CD14-positive monocyte (primary cell): ENCODE measurements around the gene GSTM4. TPM values are rescaled to one million over a fixed set of nuclear protein-coding genes. Genes with fewer than 3 reads are reported as not detected.

Experiments
- DNase-seq, 3 donors: peaks; one replicate each; pipeline ENCODE4 v3.0.0-alpha.2; 2011 to 2022
- H2AFZ ChIP-seq: 2 replicates; pipeline ENCODE4 v1.6.0; 2012; ENCODE audit warnings: mild to moderate bottlenecking, low read depth, low read length, inconsistent platforms; ENCODE audit not compliant: insufficient read depth, poor library complexity, severe bottlenecking
- H3K27ac ChIP-seq, 2 donors: 1 replicate in 1 of 2; 2 replicates in 1 of 2; pipeline ENCODE4 v1.5.1; 2012 to 2013; ENCODE audit warnings: low read length in 2 of 2, control low read depth in 1 of 2, inconsistent platforms in 1 of 2, low read depth in 1 of 2, mild to moderate bottlenecking in 1 of 2
- H3K27me3 ChIP-seq, 2 donors: one replicate each; pipeline versions ENCODE4 v1.6.0 to v1.6.1; 2011 to 2013; ENCODE audit warnings: low read length in 2 of 2; ENCODE audit not compliant: control insufficient read depth in 2 of 2, insufficient read depth in 2 of 2
- H3K36me3 ChIP-seq, 2 donors: replicated peaks in 1 of 2; 1 replicate in 1 of 2; 2 replicates in 1 of 2; pipeline versions ENCODE4 v1.5.1 to v1.6.1; 2012 to 2013; ENCODE audit warnings: low read length in 2 of 2, control low read depth in 1 of 2, inconsistent platforms in 1 of 2, mild to moderate bottlenecking in 1 of 2; ENCODE audit not compliant: insufficient read depth in 2 of 2, control insufficient read depth in 1 of 2
- H3K4me1 ChIP-seq, 2 donors: 1 replicate in 1 of 2; 2 replicates in 1 of 2; pipeline versions ENCODE4 v1.5.1 to v1.6.1; 2012 to 2013; ENCODE audit warnings: low read length in 2 of 2, control low read depth in 1 of 2, inconsistent platforms in 1 of 2, mild to moderate bottlenecking in 1 of 2, moderate library complexity in 1 of 2; ENCODE audit not compliant: insufficient read depth in 2 of 2, control insufficient read depth in 1 of 2
- H3K4me2 ChIP-seq: replicated peaks from 2 replicates; pipeline ENCODE3; 2012; ENCODE audit warnings: low read length, moderate library complexity, mild to moderate bottlenecking; ENCODE audit not compliant: poor library complexity, severe bottlenecking; ENCODE audit errors: extremely low read depth
- H3K4me3 ChIP-seq, 3 experiments: fragments of 200-600 bp in 1 of 3; sonication (generic) in 1 of 3; replicated peaks in 1 of 3; 1 replicate in 2 of 3; 2 replicates in 1 of 3; pipeline ENCODE4 v1.5.1; 2011 to 2013; ENCODE audit warnings: low read length in 3 of 3, mild to moderate bottlenecking in 3 of 3, control low read depth in 2 of 3, low read depth in 2 of 3, inconsistent platforms in 1 of 3, moderate library complexity in 1 of 3
- H3K79me2 ChIP-seq: 2 replicates; pipeline ENCODE4 v1.6.0; 2012; ENCODE audit warnings: mild to moderate bottlenecking, control low read depth, inconsistent platforms, low read length, moderate library complexity; ENCODE audit not compliant: insufficient read depth
- H3K9ac ChIP-seq: 2 replicates; pipeline ENCODE4 v1.6.0; 2017; ENCODE audit warnings: low read length, mild to moderate bottlenecking; ENCODE audit not compliant: insufficient read depth, poor library complexity, severe bottlenecking
- H3K9me3 ChIP-seq, 2 donors: replicated peaks in 1 of 2; 1 replicate in 1 of 2; 2 replicates in 1 of 2; pipeline versions ENCODE4 v1.5.1 to v1.6.1; 2012 to 2013; ENCODE audit warnings: low read length in 2 of 2, control low read depth in 1 of 2; ENCODE audit not compliant: control insufficient read depth in 1 of 2, insufficient read depth in 1 of 2
- H4K20me1 ChIP-seq: 2 replicates; pipeline ENCODE4 v1.6.0; 2012; ENCODE audit warnings: mild to moderate bottlenecking, low read length, control low read depth, moderate library complexity; ENCODE audit not compliant: insufficient read depth
- H3K27ac Mint-ChIP-seq, 7 donors: one replicate each; pipeline ENCODE4 v1.8.0; 2020; ENCODE audit warnings: mild to moderate bottlenecking in 7 of 7, mixed read lengths in 7 of 7, moderate library complexity in 6 of 7, inconsistent platforms in 2 of 7
- H3K27me3 Mint-ChIP-seq, 3 donors: one replicate each; pipeline ENCODE4 v1.8.0; 2021 to 2022; ENCODE audit warnings: low read depth in 3 of 3, mild to moderate bottlenecking in 3 of 3, mixed read lengths in 3 of 3, moderate library complexity in 3 of 3, inconsistent platforms in 1 of 3
- H3K36me3 Mint-ChIP-seq, 2 donors: one replicate each; pipeline ENCODE4 v1.8.0; 2020; ENCODE audit warnings: mixed read lengths in 2 of 2, inconsistent platforms in 1 of 2, mild to moderate bottlenecking in 1 of 2
- H3K4me1 Mint-ChIP-seq: one replicate; pipeline ENCODE4 v1.8.0; 2020; ENCODE audit warnings: mild to moderate bottlenecking, mixed read lengths
- H3K4me3 Mint-ChIP-seq, 2 donors: one replicate each; pipeline ENCODE4 v1.8.0; 2020; ENCODE audit warnings: mild to moderate bottlenecking in 2 of 2, mixed read lengths in 2 of 2, moderate library complexity in 1 of 2
- H3K9me3 Mint-ChIP-seq, 7 donors: one replicate each; pipeline ENCODE4 v1.8.0; 2020 to 2022; ENCODE audit warnings: mixed read lengths in 7 of 7, mild to moderate bottlenecking in 6 of 7, moderate library complexity in 6 of 7, inconsistent platforms in 2 of 7
- WGBS: methylation state at CpG from one replicate; pipeline ENCODE4 v1.1.5; 2013; ENCODE audit warnings: missing lambda C conversion rate; ENCODE audit not compliant: insufficient coverage; 5-methylcytosine and 5-hydroxymethylcytosine counted together
- intact Hi-C, 2 donors: fragments of 100-400 bp; cut with micrococcal nuclease; formaldehyde crosslinking; loops; one replicate each; pipeline versions ENCODE4 v1.15.0 to v1.15.1; 2023
- polyA plus RNA-seq, 3 donors: library from polyadenylated mRNA; depleted of rRNA in 1 of 3; unstranded in 2 of 3; stranded (reverse) in 1 of 3; fragments of 300-500 nt in 2 of 3; fragments of >200 nt in 1 of 3; fragmentation: Illumina TruSeq in 2 of 3; gene quantifications; 1 replicate in 2 of 3; 2 replicates in 1 of 3; pipeline ENCODE4 v1.2.3, GENCODE V29; 2012 to 2021
- TF ChIP-seq, protein P1 (sequence below): fragments of 200-600 bp; IDR thresholded peaks from one replicate; pipeline ENCODE4 v1.8.0; 2022; ENCODE audit warnings: antibody characterized with exemption, mild to moderate bottlenecking

The GSTM4 gene
- polyA plus RNA-seq, 3 donors, result 11.9 to 22.9 (median 15.9) TPM

DNA sequence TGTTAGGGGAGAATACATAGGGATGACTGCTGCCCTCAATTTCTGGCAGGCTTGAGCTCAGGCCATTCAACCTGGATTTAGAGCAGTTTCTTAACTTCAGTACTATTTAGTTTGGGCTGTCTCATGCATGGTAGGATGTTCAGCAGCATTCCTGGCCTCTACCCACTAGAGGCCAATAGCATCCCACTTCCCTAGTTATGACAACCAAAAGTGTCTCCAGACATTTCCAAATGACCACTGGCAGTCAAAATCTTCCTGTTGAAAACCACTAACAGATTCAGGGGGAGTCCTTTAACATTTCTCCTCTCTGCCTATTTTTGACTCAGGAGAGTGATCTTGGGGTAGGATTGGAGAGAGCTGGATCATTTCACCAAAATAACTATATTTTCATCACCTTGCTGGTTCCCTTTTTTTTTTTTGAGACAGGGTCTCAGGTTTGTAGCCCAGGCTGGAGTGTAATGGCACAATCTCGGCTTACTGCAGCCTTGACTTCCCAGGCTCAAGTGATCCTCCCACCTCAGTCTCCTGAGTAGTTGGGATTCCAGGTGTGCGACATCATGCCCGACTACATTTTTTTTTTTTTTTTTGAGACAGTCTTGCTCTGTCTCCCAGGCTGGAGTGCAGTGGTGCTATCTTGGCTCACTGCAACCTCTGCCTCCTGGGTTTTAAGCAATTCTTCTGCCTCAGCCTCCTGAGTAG is 45.1 kb upstream of the GSTM4 start:
- TF ChIP-seq, protein P1, sequence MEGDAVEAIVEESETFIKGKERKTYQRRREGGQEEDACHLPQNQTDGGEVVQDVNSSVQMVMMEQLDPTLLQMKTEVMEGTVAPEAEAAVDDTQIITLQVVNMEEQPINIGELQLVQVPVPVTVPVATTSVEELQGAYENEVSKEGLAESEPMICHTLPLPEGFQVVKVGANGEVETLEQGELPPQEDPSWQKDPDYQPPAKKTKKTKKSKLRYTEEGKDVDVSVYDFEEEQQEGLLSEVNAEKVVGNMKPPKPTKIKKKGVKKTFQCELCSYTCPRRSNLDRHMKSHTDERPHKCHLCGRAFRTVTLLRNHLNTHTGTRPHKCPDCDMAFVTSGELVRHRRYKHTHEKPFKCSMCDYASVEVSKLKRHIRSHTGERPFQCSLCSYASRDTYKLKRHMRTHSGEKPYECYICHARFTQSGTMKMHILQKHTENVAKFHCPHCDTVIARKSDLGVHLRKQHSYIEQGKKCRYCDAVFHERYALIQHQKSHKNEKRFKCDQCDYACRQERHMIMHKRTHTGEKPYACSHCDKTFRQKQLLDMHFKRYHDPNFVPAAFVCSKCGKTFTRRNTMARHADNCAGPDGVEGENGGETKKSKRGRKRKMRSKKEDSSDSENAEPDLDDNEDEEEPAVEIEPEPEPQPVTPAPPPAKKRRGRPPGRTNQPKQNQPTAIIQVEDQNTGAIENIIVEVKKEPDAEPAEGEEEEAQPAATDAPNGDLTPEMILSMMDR, result no peak
- Mint-ChIP-seq H3K4me3 (no peak overlapping the region), H3K27me3 (peaks cover 0 to 1% (median 0%) of the 10 kb centered on the region in 3 donors), H3K36me3 (peaks cover 0 to 5% of the 10 kb centered on the region in 2 donors), H3K4me1 (peaks cover 63% of the 10 kb centered on the region), H3K27ac (peak overlapping the region in 1 of 7 donors; percentile 43), H3K9me3 (peaks cover 0 to 2% (median 0%) of the 10 kb centered on the region in 7 donors)
- H2AFZ ChIP-seq, result no peak overlapping the region
- intact Hi-C loops, result no loop called here
- no peaks in the 10 kb centered on the region for H3K9me3 ChIP-seq
- H3K27me3 ChIP-seq, result no peaks in the 10 kb centered on the region
- no peak overlapping the region for H3K4me2 ChIP-seq
- H3K4me3 ChIP-seq, result no peak overlapping the region
- H3K79me2 ChIP-seq, result no peaks in the 10 kb centered on the region
- no peak overlapping the region for H3K27ac ChIP-seq
- WGBS, result no CpG with 5 or more reads among the region's 3 CpGs
- H3K4me1 ChIP-seq, result peaks cover 40 to 44% of the 10 kb centered on the region in 2 donors
- H3K36me3 ChIP-seq, result no peaks in the 10 kb centered on the region
- H3K9ac ChIP-seq, result no peak overlapping the region
- no peak for DNase-seq
- no peaks in the 10 kb centered on the region for H4K20me1 ChIP-seq

DNA sequence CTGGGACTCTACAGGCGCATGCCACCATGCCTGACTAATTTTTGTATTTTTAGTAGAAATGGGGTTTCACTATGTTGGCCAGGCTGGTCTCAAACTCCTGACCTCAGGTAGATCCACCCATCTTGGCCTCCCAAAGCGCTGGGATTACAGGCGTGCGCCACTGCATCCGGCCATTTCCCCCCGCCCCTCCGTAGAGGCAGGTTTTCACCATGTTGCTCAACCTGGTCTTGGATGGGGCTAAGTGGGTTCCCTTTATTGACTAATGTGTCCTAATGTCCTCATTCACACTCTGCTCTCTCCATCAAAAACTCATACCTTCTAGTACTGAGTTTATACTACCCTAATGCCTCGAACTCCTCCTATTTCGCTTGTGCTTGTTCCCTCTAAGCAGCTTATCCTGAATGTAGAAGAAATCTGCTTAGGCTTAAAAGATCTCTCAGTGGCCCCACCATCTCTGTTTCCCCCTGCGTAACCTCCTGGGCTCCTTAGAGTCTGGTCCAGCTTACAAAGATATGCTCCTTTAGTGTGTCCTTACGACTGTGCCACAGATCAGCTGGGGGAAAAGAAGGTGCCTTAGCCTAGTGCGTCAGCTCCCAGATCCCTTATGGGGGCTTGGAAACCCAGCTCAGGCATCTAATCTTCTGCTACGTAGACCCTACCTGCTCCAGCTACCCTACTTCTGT is 44.5 kb upstream of the GSTM4 start:
- Histone ChIP-seq H3K36me3 (no peaks in the 10 kb centered on the region), H3K4me2 (no peak overlapping the region), H2AFZ (no peak overlapping the region), H3K4me3 (no peak overlapping the region), H3K27ac (no peak overlapping the region), H4K20me1 (no peaks in the 10 kb centered on the region), H3K79me2 (no peaks in the 10 kb centered on the region), H3K9ac (no peak overlapping the region), H3K27me3 (no peaks in the 10 kb centered on the region), H3K9me3 (no peaks in the 10 kb centered on the region), H3K4me1 (peaks cover 46 to 51% of the 10 kb centered on the region in 2 donors)
- H3K4me1 Mint-ChIP-seq, result peaks cover 70% of the 10 kb centered on the region
- DNase-seq, result peak in 1 of 3 donors; percentile 25
- H3K4me3 Mint-ChIP-seq, result no peak overlapping the region
- intact Hi-C loops, result no loop called here
- peak overlapping the region in 2 of 7 donors; percentile 43 to 70 for H3K27ac Mint-ChIP-seq
- H3K9me3 Mint-ChIP-seq, result peaks cover 0 to 2% (median 0%) of the 10 kb centered on the region in 7 donors
- 100% methylated on average over 5 of the region's 13 CpGs for WGBS
- TF ChIP-seq, protein P1, result no peak
- H3K27me3 Mint-ChIP-seq, result peaks cover 0 to 1% (median 0%) of the 10 kb centered on the region in 3 donors
- peaks cover 0 to under 1% of the 10 kb centered on the region in 2 donors for H3K36me3 Mint-ChIP-seq
